Upper lobe of right lung (tissue), 1 donor: ENCODE measurements around the gene FN1. TPM values are rescaled to one million over a fixed set of nuclear protein-coding genes. Genes with fewer than 3 reads are reported as not detected.
A peak's percentile ranks its signal among the peaks of the same experiment; 100 is the strongest.

Source experiments
- ATAC-seq: fragments of 200-7000 bp; cut with Tn5 transposase; one replicate; pipeline ENCODE4 v1.9.1; 2020; ENCODE audit warnings: mild to moderate bottlenecking, moderate library complexity
- DNase-seq: peaks from one replicate; pipeline ENCODE4 v3.0.0-alpha.2; 2020
- H3K27ac ChIP-seq: fragments of 200-600 bp; one replicate; pipeline ENCODE4 v1.8.0; 2022
- H3K27me3 ChIP-seq: fragments of 200-600 bp; one replicate; pipeline ENCODE4 v1.8.0; 2022; ENCODE audit warnings: mild to moderate bottlenecking
- H3K36me3 ChIP-seq: fragments of 200-600 bp; one replicate; pipeline ENCODE4 v1.8.0; 2022
- H3K4me1 ChIP-seq: fragments of 200-600 bp; one replicate; pipeline ENCODE4 v1.8.0; 2022
- H3K4me3 ChIP-seq: fragments of 200-600 bp; one replicate; pipeline ENCODE4 v1.8.0; 2022; ENCODE audit warnings: mild to moderate bottlenecking
- H3K9me3 ChIP-seq: fragments of 200-600 bp; one replicate; pipeline ENCODE4 v1.8.0; 2022
- CTCF ChIP-seq: fragments of 200-600 bp; IDR thresholded peaks from one replicate; pipeline ENCODE4 v1.8.0; 2022; ENCODE audit warnings: antibody characterized with exemption
- intact Hi-C: fragments of 100-400 bp; cut with DNase I; formaldehyde crosslinking; loops from one replicate; pipeline ENCODE4 v1.11.0; 2022
- total RNA-seq: library from RNA; stranded (reverse); fragmentation: NEBNext Ultra II Directional; extraction: Animal tissue kit (Norgen Biotek cat#: 25700); gene quantifications from one replicate; pipeline ENCODE4 v1.2.1, GENCODE V29; 2021
- donor health status: DM: no; HTN: yes; CAD: no; lungs with severe emphysema.

Gene FN1
- total RNA-seq, 1 donor from 2014 or later, result 955 TPM

GRCh38 chr2:215419113-215419512 is 16.8 kb downstream of the FN1 start:
- Histone ChIP-seq H3K27me3 (no peaks in the 10 kb centered on the region), H3K9me3 (no peaks in the 10 kb centered on the region), H3K27ac (peak overlapping the region; percentile 2), H3K36me3 (peaks cover 24% of the 10 kb centered on the region), H3K4me1 (no peaks in the 10 kb centered on the region), H3K4me3 (no peak overlapping the region)
- intact Hi-C loops, result no loop called here
- ATAC-seq, result peak; percentile 24
- no peak for TF ChIP-seq CTCF
- DNase-seq, result no peak

- peaks cover 25% of the 10 kb centered on the region for H3K36me3 ChIP-seq
- ATAC-seq, result peak; percentile 86
- H3K27ac ChIP-seq, result peak overlapping the region; percentile 2
These were observed 17.6 kb downstream of the FN1 start for GRCh38 chr2:215418064-215418963.

DNA sequence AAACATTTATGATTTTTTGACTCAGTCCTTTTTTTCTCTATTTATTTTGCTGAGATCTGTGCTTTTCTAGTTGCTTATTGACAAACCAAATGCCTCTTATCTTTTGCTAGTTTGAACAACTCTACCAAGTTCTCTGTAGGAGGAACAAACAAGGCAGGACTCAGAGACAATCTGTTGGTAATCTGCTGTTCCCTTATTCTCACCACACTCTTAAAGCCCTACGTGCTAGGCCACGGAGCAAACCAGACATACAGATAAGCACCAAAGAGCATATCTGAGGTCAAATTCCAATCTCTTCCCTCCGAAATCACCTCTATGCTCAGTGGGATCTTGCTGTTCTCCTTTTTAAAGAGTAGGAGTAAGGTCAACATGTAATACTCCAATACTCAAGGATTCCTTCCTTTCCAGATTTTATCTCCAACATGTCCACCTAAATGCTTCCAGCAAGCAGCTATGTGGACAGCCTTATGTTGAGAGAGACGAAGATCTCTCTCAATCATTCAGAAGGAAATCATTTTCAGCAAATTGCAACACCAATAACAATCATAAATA is 18.4 kb downstream of the FN1 start:
- H3K27ac ChIP-seq, result no peak overlapping the region
- H3K36me3 ChIP-seq, result peaks cover 26% of the 10 kb centered on the region
- TF ChIP-seq CTCF, result no peak
- DNase-seq (no peak), ATAC-seq (peak; percentile 43)
- H3K27me3 ChIP-seq, result no peaks in the 10 kb centered on the region
- no peaks in the 10 kb centered on the region for H3K9me3 ChIP-seq
- no peaks in the 10 kb centered on the region for H3K4me1 ChIP-seq
- intact Hi-C loops, result no loop called here
- no peak overlapping the region for H3K4me3 ChIP-seq

More at GRCh38 chr2:215418064-215418963, 17.6 kb downstream of the FN1 start:
- no peak for TF ChIP-seq CTCF
- H3K4me3 ChIP-seq, result no peak overlapping the region
- H3K4me1 ChIP-seq, result no peaks in the 10 kb centered on the region
- no peaks in the 10 kb centered on the region for H3K9me3 ChIP-seq
- DNase-seq, result no peak
- intact Hi-C loops, result no loop called here
- no peaks in the 10 kb centered on the region for H3K27me3 ChIP-seq

GRCh38 chr2:215416656-215417055 is 19.2 kb downstream of the FN1 start:
- DNase-seq, result no peak
- Histone ChIP-seq H3K36me3 (peaks cover 18% of the 10 kb centered on the region), H3K4me3 (no peak overlapping the region), H3K4me1 (no peaks in the 10 kb centered on the region), H3K27ac (no peak overlapping the region), H3K27me3 (no peaks in the 10 kb centered on the region), H3K9me3 (no peaks in the 10 kb centered on the region)
- no peak for TF ChIP-seq CTCF
- intact Hi-C loops, result no loop called here
- no peak for ATAC-seq

DNA sequence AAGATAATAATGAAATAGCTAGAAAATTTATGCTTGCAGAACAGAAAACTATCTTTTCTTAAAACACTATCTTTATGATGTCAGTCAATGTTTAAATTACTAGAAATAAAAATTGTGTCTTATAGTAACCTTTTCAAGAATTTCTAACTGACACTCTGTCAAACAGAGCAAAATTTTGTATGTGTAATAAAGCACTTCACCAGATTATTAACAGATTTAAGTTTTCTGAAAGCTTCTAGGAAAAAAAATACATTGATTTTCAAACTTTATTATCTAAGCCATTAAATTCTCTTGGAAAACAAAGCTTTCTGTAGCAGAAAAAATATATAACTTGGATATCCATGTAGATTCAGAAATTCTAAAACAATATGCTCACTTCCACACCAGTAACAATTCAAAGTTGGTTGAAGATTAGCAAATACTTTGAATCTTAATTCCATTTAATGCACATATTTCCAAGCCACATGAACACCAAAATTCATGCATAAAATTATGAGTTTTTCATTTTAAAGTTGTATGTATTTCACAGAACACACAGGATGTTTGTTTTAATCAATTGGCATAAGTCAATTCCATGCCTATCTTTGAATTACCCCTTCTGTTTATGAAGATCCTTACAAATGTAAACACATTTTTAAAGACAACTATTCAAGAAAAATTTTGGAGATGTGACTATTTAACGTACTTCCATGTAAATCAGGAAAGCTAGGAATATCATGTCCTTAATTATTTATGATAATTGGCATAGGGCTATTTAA is 19.9 kb downstream of the FN1 start:
- H3K27me3 ChIP-seq, result no peaks in the 10 kb centered on the region
- no peak for TF ChIP-seq CTCF
- no peak overlapping the region for H3K4me3 ChIP-seq
- H3K4me1 ChIP-seq, result no peaks in the 10 kb centered on the region
- DNase-seq (no peak), ATAC-seq (no peak)
- H3K27ac ChIP-seq, result no peak overlapping the region
- no peaks in the 10 kb centered on the region for H3K9me3 ChIP-seq
- peaks cover 16% of the 10 kb centered on the region for H3K36me3 ChIP-seq
- intact Hi-C loops, result no loop called here
